ENCODE data around the gene SLIT1.

GRCh38 chr10:97200616-97201015 lies 14.9 kb upstream of the SLIT1 start:
- no peak for TF ChIP-seq CTCF (optimal IDR thresholded peaks at IDR 0.05 in 1 of 3, IDR thresholded peaks at IDR 0.05 in 1 of 3, conservative IDR thresholded peaks at IDR 0.05 in 1 of 3; ENCODE audit: extremely low read depth in 1 of 3, insufficient read depth in 2 of 3, low read length in 3 of 3)
- no peak for TF ChIP-seq EZH2 (IDR thresholded peaks at IDR 0.05; ENCODE audit: low read length)

All from keratinocyte (primary cell).